Measurements from ENCODE around the gene LPAR5. TPM values are rescaled to one million over a fixed set of nuclear protein-coding genes. Genes with fewer than 3 reads are reported as not detected.
"Not testable (repeated sequence)": the region's sequence is repeated elsewhere in the genome, so short reads cannot be mapped to it uniquely, and the experiment has no call there.

The LPAR5 gene
- total RNA-seq, 2 experiments from 2014 or later, result 1.7 to 2.2 TPM

DNA sequence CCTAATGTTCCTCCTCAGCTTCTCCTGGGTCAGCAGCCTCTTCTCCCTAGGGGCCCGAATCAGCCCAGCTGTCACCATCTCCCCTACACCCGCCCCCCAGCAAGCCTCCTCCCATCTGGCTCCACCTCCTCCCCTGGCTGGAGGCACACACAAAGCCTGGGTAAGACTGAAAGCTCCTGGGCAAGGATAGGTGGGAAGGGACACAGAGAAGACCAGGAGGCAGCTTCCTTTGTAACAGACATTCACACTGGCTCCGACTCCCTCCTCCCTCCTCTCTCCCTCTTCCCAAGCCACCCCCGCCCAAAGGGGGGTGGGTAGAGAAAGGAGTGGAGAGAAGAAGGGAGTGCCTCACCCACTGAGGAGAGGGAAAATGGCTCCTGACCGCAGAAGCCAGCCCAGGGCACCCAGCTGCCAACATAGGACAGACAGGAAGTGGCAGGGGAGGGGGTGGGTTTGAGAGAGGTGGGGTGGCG is 32.6 kb downstream of the LPAR5 start:
- Mint-ChIP-seq H3K4me1 (ENCODE audit: low read depth) (peaks cover 39% of the 10 kb centered on the region), H3K27me3 (ENCODE audit: low read depth) (no peaks in the 10 kb centered on the region), H3K9me3 (no peaks in the 10 kb centered on the region), H3K27ac (peak overlapping the region; percentile 77), H3K4me3 (peak overlapping the region; percentile 53), H3K36me3 (ENCODE audit: low read depth) (peaks cover 64% of the 10 kb centered on the region)
- peak; percentile 60 for DNase-seq
- intact Hi-C loops (cut with micrococcal nuclease), result no loop called here
- CTCF ChIA-PET, result interaction anchor here (0.6 to 1.7 kb wide), 8 partner anchors 16 to 224 kb away, joined by 3 to 9 read pairs (median 4); partner anchors contain the start of gene COPS7A

DNA sequence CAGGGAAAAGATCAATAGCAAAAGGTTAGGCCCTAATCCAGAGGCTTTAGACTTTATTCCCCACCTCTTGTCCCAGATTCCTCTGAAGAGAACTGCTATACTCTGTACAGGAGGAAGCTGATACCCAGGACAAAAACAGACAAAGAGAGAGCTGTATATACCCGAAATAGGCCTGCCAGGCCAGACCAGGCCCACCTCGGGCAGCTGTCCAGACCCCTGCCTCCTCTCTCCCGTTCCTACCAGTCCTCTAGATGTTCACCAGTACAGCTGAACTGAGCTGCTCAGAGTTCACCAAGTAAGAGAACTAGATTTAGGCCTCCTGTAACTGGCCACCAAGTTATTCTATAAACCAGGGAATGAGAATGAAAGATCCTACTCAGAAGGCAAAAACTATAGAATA is 33.2 kb downstream of the LPAR5 start:
- no peaks in the 10 kb centered on the region for H3K9me3 Mint-ChIP-seq
- H3K27me3 Mint-ChIP-seq (ENCODE audit: low read depth), result no peaks in the 10 kb centered on the region
- H3K4me3 Mint-ChIP-seq, result no peak overlapping the region
- DNase-seq, result no peak
- CTCF ChIA-PET, result interaction anchor here (0.6 to 1.7 kb wide), 7 partner anchors 17 to 225 kb away, joined by 3 to 9 read pairs (median 5); no protein-coding TSS in a partner anchor
- intact Hi-C loops (cut with micrococcal nuclease), result no loop called here
- peak overlapping the region; percentile 48 for H3K27ac Mint-ChIP-seq
- H3K4me1 Mint-ChIP-seq (ENCODE audit: low read depth), result peaks cover 42% of the 10 kb centered on the region
- peaks cover 69% of the 10 kb centered on the region for H3K36me3 Mint-ChIP-seq (ENCODE audit: low read depth)

DNA sequence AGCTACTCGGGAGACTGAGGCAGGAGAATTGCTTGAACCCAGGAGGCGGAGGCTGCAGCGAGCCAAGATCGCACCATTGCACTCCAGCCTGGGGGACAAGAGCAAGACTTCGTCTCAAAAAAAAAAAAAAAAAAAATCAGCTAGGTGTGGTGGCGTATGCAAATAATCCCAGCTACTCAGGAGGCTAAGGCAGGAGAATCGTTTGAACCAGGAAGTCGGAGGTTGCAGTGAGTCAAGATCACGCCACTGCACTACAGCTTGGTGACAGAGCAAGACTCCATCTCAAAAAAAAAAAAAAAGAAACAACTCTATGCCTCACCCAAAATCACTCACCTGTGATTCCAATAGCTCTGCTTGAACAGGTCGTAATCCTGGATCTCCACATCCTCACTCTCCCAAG is 40.1 kb downstream of the LPAR5 start:
- H3K4me1 Mint-ChIP-seq (ENCODE audit: low read depth), result peaks cover 15% of the 10 kb centered on the region
- H3K36me3 Mint-ChIP-seq (ENCODE audit: low read depth), result peaks cover 71% of the 10 kb centered on the region
- CTCF ChIA-PET, result interaction anchor here (1.2 to 1.9 kb wide), 4 partner anchors 25 to 89 kb away, joined by 3 to 8 read pairs (median 4); no protein-coding TSS in a partner anchor
- DNase-seq; H3K4me3 Mint-ChIP-seq; intact Hi-C loops (cut with micrococcal nuclease); H3K9me3 Mint-ChIP-seq; H3K27me3 Mint-ChIP-seq (ENCODE audit: low read depth): not testable (repeated sequence)
- peak overlapping the region; percentile 60 for H3K27ac Mint-ChIP-seq

DNA sequence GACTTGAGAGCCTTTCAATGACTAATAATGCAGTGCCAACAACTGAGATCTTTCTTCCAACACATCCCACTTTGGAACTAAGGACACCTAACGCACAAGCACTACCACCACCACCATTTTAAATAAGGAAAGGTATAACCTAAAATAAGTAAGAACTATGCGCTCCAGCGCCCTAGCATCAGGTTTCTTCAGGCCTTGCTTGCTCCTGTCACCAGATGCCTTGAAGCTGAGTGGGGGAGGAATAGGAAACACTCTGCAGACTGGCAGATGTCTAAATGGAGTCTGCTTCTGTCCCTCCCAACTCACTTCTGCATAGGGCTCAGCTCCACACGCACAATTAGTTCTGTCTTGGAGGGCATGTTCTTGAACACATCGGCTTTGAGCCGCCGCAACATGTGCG is 43.7 kb downstream of the LPAR5 start:
- Mint-ChIP-seq H3K4me3 (no peak overlapping the region), H3K36me3 (ENCODE audit: low read depth) (peaks cover 62% of the 10 kb centered on the region), H3K9me3 (no peaks in the 10 kb centered on the region), H3K27me3 (ENCODE audit: low read depth) (no peaks in the 10 kb centered on the region), H3K4me1 (ENCODE audit: low read depth) (peaks cover 12% of the 10 kb centered on the region), H3K27ac (peak overlapping the region; percentile 76)
- intact Hi-C loops (cut with micrococcal nuclease), result no loop called here
- CTCF ChIA-PET, result interaction anchor here (1.2 kb wide), 1 partner anchor 21 kb away, joined by 3 read pairs; no protein-coding TSS in a partner anchor
- DNase-seq, result no peak

DNA sequence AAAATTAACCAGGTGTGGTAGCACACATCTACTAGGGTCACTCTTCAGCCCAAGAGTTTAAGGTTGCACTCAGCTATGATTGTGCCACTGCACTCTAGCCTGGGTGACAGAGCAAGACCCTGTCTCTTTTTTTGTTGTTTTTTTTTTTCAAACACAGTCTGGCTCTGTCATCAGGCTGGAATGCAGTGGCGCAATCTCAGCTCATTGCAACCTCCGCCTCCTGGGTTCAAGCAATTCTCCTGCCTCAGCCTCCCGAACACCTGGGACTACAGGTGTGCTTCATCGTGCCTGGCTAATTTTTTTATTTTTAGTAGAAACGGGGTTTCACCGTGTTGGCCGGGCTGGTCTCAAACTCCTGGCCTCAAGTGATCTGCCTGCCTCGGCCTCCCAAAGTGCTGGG is 49.2 kb downstream of the LPAR5 start:
- H3K27ac Mint-ChIP-seq; H3K4me1 Mint-ChIP-seq (ENCODE audit: low read depth); H3K27me3 Mint-ChIP-seq (ENCODE audit: low read depth); intact Hi-C loops (cut with micrococcal nuclease); H3K9me3 Mint-ChIP-seq; DNase-seq; H3K4me3 Mint-ChIP-seq: not testable (repeated sequence)
- CTCF ChIA-PET, result interaction anchor here (1.8 kb wide), 1 partner anchor 16 kb away, joined by 7 read pairs; no protein-coding TSS in a partner anchor
- peaks cover 43% of the 10 kb centered on the region for H3K36me3 Mint-ChIP-seq (ENCODE audit: low read depth)

DNA sequence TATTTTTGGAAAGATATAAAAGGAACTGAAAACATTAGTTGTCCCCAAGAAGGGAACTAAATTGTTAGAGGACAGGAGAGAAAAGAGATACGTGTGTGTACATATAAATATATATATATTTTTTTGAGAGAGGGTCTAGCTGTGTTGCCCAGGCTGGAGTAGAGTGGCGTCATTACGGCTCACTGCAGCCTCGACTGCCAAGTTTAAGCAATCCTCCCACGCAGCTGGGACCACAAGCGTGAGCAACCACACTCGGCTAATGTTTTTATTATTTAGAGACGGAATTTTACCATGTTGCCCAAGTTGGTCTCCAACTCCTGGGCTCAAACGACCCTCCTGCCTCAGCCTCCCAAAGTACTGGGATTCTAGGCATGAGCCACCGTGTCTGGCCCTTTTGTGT is 51.5 kb downstream of the LPAR5 start:
- no peak overlapping the region for H3K4me3 Mint-ChIP-seq
- H3K4me1 Mint-ChIP-seq (ENCODE audit: low read depth), result no peaks in the 10 kb centered on the region
- no peak for DNase-seq
- H3K27me3 Mint-ChIP-seq (ENCODE audit: low read depth), result no peaks in the 10 kb centered on the region
- intact Hi-C loops (cut with micrococcal nuclease), result no loop called here
- H3K27ac Mint-ChIP-seq, result no peak overlapping the region
- peaks cover 47% of the 10 kb centered on the region for H3K36me3 Mint-ChIP-seq (ENCODE audit: low read depth)
- no peaks in the 10 kb centered on the region for H3K9me3 Mint-ChIP-seq
- CTCF ChIA-PET, result interaction anchor here (1.5 kb wide), 1 partner anchor 13 kb away, joined by 6 read pairs; no protein-coding TSS in a partner anchor

DNA sequence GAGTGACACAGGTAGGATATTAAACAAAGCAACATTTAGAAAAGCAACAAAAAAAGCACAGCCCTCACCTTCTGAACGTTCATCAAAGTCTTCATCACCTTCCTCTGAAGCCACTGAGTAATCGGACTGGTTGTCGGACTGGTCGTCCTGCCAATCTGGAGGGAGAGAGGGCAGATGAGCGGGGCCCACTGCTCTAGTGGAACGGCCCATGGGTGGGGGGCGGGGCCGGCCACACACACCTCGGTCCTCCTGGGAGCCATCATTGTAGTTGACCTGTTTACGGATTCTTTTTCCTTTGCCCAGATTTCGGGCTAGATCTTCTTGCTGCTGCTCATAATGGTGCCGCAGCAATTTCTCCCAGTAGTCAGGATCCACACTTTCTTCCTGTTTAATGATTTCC is 52.8 kb downstream of the LPAR5 start:
- H3K36me3 Mint-ChIP-seq (ENCODE audit: low read depth), result peaks cover 51% of the 10 kb centered on the region
- no peak overlapping the region for H3K4me3 Mint-ChIP-seq
- peaks cover 4% of the 10 kb centered on the region for H3K4me1 Mint-ChIP-seq (ENCODE audit: low read depth)
- no peaks in the 10 kb centered on the region for H3K9me3 Mint-ChIP-seq
- intact Hi-C loops (cut with micrococcal nuclease), result no loop called here
- no peak overlapping the region for H3K27ac Mint-ChIP-seq
- no peak for DNase-seq
- no peaks in the 10 kb centered on the region for H3K27me3 Mint-ChIP-seq (ENCODE audit: low read depth)
- CTCF ChIA-PET, result interaction anchor here (0.6 to 1.6 kb wide), 3 partner anchors 10 to 29 kb away, joined by 3 to 7 read pairs (median 5); no protein-coding TSS in a partner anchor

DNA sequence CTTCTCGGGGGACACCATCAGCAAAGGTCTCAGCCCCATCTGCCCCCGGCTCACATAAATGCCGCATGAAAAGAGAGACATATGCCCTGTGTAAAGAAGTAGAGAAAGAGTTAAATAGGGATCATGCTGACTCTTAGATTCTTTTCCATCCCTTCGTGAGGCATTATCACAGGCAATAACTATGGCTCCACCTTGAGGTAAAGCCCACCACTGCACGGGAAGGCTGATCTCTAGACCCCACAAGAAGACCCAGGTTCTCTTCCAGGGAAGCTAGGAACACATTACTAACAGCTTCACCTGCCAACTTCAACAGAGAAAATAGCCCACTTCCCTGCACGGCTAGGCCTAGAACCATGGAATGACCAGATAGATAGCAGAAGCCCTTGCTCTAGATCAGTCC is 53.6 kb downstream of the LPAR5 start:
- H3K9me3 Mint-ChIP-seq, result no peaks in the 10 kb centered on the region
- H3K36me3 Mint-ChIP-seq (ENCODE audit: low read depth), result peaks cover 51% of the 10 kb centered on the region
- no peak overlapping the region for H3K4me3 Mint-ChIP-seq
- no peak overlapping the region for H3K27ac Mint-ChIP-seq
- CTCF ChIA-PET, result interaction anchor here (1.6 kb wide), 1 partner anchor 12 kb away, joined by 7 read pairs; no protein-coding TSS in a partner anchor
- no peaks in the 10 kb centered on the region for H3K27me3 Mint-ChIP-seq (ENCODE audit: low read depth)
- DNase-seq, result peak; percentile 24
- intact Hi-C loops (cut with micrococcal nuclease), result no loop called here
- peaks cover 4% of the 10 kb centered on the region for H3K4me1 Mint-ChIP-seq (ENCODE audit: low read depth)

DNA sequence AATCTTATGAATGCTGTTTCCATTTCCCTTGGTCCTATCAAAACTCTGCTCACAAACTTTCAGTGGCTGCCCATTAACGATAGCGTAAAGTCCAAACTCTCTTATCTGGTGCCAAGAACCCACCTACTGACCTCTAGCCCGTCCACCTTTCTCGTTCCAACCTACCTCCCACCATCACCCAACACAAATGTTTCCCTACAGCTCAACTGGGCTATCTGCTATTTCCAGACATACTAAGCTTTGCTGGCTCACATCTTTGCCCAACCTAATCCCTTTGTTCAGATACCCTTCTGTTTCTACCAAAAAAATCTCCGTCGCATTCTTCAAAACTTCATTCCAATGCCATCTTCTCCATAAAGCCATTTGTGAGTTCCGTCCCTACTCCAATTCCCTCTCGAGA is 60.1 kb downstream of the LPAR5 start:
- H3K27ac Mint-ChIP-seq, result peak overlapping the region; percentile 87
- H3K4me1 Mint-ChIP-seq (ENCODE audit: low read depth), result peaks cover 36% of the 10 kb centered on the region
- peaks cover 50% of the 10 kb centered on the region for H3K36me3 Mint-ChIP-seq (ENCODE audit: low read depth)
- CTCF ChIA-PET, result interaction anchor here (0.7 to 0.8 kb wide), 2 partner anchors 12 to 259 kb away, joined by 3 read pairs; no protein-coding TSS in a partner anchor
- no peaks in the 10 kb centered on the region for H3K9me3 Mint-ChIP-seq
- no peak for DNase-seq
- peak overlapping the region; percentile 1 for H3K4me3 Mint-ChIP-seq
- intact Hi-C loops (cut with micrococcal nuclease), result loop anchor here (2.0 kb wide), 2 partner anchors 19 to 31 kb away; partner anchors contain the start of genes CHD4 and IFFO1
- H3K27me3 Mint-ChIP-seq (ENCODE audit: low read depth), result no peaks in the 10 kb centered on the region

DNA sequence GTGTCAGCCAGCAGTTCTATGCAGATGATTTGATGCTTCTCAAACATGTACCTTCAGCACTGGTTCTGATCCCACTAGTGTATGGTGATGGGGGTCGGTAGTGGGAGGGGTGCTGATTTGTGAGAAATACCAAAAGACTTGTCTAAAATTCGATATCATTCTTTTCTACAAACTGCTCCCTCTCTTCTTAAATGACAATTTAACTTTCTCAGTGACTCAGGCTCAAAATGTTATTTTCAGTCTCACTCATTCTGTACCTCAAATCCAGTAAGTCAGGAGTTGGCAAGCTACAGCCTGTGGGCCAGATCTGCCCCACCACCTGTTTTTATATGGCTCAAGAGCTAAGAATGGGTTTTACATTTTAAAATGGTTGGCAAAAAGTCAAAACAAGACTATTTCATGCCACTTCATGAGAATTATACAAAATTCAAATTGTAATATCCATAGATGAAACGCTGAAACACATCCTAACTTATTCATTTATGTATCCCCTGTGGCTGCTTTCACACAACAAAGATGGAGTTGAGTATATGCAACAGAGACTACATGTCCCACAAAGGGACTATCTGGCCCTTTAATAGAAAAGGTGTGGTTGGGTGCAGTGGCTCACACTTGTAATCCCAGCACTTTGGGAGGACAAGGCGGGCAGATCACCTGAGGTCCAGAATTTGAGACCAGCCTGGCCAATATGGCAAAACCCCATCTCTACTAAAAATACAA is 61.0 kb downstream of the LPAR5 start:
- CTCF ChIA-PET, result interaction anchor here (0.8 kb wide), 1 partner anchor 11 kb away, joined by 3 read pairs; no protein-coding TSS in a partner anchor
- H3K4me3 Mint-ChIP-seq, result no peak overlapping the region
- H3K36me3 Mint-ChIP-seq (ENCODE audit: low read depth), result peaks cover 55% of the 10 kb centered on the region
- peaks cover 45% of the 10 kb centered on the region for H3K4me1 Mint-ChIP-seq (ENCODE audit: low read depth)
- intact Hi-C loops (cut with micrococcal nuclease), result loop anchor here (1.0 to 2.0 kb wide), 3 partner anchors 18 to 42 kb away; partner anchors contain the start of genes CHD4 and IFFO1
- no peaks in the 10 kb centered on the region for H3K9me3 Mint-ChIP-seq
- peak overlapping the region; percentile 87 for H3K27ac Mint-ChIP-seq
- H3K27me3 Mint-ChIP-seq (ENCODE audit: low read depth), result no peaks in the 10 kb centered on the region
- peak; percentile 59 for DNase-seq

DNA sequence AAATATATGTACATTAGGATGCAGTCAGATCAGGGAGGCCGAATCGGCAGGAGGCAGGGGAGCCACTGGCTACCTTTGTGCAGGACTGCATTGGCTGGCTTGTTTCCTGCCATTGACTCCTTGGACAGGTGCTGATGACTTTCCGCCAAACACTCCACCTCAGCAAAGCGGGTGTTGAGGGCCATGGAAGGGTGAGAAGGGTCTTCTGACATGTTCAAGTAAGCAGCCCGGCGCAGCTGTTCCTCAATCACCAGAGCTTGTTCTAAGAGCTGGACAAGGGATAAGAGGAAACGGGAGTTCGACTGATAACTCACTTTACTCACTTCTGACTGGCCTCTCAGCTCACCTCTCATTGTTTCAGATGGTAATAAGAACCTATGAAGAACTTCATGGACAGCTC is 62.8 kb downstream of the LPAR5 start:
- intact Hi-C loops (cut with micrococcal nuclease), result no loop called here
- peaks cover 49% of the 10 kb centered on the region for H3K36me3 Mint-ChIP-seq (ENCODE audit: low read depth)
- H3K27me3 Mint-ChIP-seq (ENCODE audit: low read depth), result no peaks in the 10 kb centered on the region
- peak overlapping the region; percentile 62 for H3K27ac Mint-ChIP-seq
- peaks cover 50% of the 10 kb centered on the region for H3K4me1 Mint-ChIP-seq (ENCODE audit: low read depth)
- CTCF ChIA-PET, result interaction anchor here (1.2 to 2.2 kb wide), 2 partner anchors 10 kb away, joined by 5 to 17 read pairs; no protein-coding TSS in a partner anchor
- H3K4me3 Mint-ChIP-seq, result no peak overlapping the region
- H3K9me3 Mint-ChIP-seq, result no peaks in the 10 kb centered on the region
- no peak for DNase-seq

DNA sequence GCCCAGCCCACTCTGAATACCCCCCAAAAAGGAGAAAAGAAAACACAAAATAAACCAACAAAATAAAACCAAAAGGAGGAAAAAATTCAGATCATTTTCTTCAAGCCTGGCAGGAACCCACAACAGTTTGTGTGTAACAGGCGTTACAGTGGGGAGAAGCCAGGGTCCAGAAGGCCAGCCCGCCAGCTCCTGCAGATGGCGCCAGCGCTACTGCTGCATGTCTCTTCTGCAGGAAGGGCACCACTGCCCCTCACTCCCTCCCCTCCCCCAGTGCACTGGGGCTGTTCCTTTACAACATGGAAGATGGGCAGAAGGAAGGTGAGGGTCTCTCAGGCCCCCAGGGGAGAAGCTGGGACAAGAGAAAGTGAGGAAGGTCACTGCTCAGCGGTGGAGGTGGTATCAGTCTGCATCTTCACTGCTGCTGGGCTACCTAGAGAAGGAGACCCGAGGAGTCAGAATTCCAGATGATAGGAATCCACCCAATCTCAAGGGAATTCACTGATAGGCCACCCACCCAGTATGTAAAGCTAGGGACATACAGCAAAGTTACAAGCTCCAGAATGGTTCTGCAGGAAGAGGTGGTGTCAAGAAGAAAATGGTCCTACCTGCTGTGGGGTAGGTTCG is 65.4 kb downstream of the LPAR5 start:
- Mint-ChIP-seq H3K36me3 (ENCODE audit: low read depth) (peaks cover 50% of the 10 kb centered on the region), H3K4me1 (ENCODE audit: low read depth) (peaks cover 60% of the 10 kb centered on the region), H3K27ac (peak overlapping the region; percentile 65), H3K27me3 (ENCODE audit: low read depth) (no peaks in the 10 kb centered on the region), H3K9me3 (no peaks in the 10 kb centered on the region), H3K4me3 (peak overlapping the region; percentile 21)
- intact Hi-C loops (cut with micrococcal nuclease), result no loop called here
- CTCF ChIA-PET, result interaction anchor here (0.6 to 1.7 kb wide), 24 partner anchors 12 to 256 kb away, joined by 3 to 8 read pairs (median 4); partner anchors contain the start of gene LPAR5
- DNase-seq, result peak; percentile 69
